Mucosa of descending colon (tissue), 3 donors: Measurements from ENCODE around the gene ARHGEF28. TPM values are rescaled to one million over a fixed set of nuclear protein-coding genes. Genes with fewer than 3 reads are reported as not detected.

Experiments used
- ATAC-seq: fragments of 200-7000 bp; cut with Tn5 transposase; one replicate; pipeline ENCODE4 v1.9.1; 2020; ENCODE audit warnings: mild to moderate bottlenecking, moderate library complexity
- DNase-seq, 3 donors: peaks; one replicate each; pipeline ENCODE4 v3.0.0-alpha.2; 2020
- H3K36me3 ChIP-seq: fragments of 200-600 bp; one replicate; pipeline ENCODE4 v1.8.0; 2021; ENCODE audit warnings: low read depth, mild to moderate bottlenecking
- H3K4me1 ChIP-seq: fragments of 200-600 bp; one replicate; pipeline ENCODE4 v1.8.0; 2021; ENCODE audit warnings: low read depth, mild to moderate bottlenecking
- H3K4me3 ChIP-seq: fragments of 200-600 bp; one replicate; pipeline ENCODE4 v1.8.0; 2021; ENCODE audit warnings: mild to moderate bottlenecking
- H3K9me3 ChIP-seq: fragments of 200-600 bp; one replicate; pipeline ENCODE4 v1.8.0; 2021; ENCODE audit warnings: mild to moderate bottlenecking
- intact Hi-C, 2 donors: fragments of 100-400 bp; cut with DNase I in 1 of 2; cut with micrococcal nuclease in 1 of 2; formaldehyde crosslinking; loops; one replicate each; pipeline versions ENCODE4 v1.11.0 to v1.11.1; 2022; cut with DNase I, micrococcal nuclease
- total RNA-seq, 3 donors: library from RNA; stranded (reverse); fragmentation: NEBNext Ultra II Directional in 2 of 3; extraction: Animal tissue kit (Norgen Biotek cat#: 25700) in 2 of 3; gene quantifications; one replicate each; pipeline versions ENCODE4 v1.2.1 to v1.2.4, GENCODE V29; 2021 to 2023
- TF ChIP-seq, protein P1 (sequence below): fragments of 200-600 bp; IDR thresholded peaks from one replicate; pipeline ENCODE4 v1.8.0; 2022; ENCODE audit warnings: antibody characterized with exemption, mild to moderate bottlenecking
- donor health status: DM: no; HTN: no; CAD: no; lungs with moderate emphysema.
- donor health status: DM: no; HTN: no; CAD: no.
- donor health status: DM: no; HTN: yes; CAD: no.

The ARHGEF28 gene
- total RNA-seq, 3 donors from 2014 or later = 5.4 to 21.7 (median 11.6) TPM

DNA sequence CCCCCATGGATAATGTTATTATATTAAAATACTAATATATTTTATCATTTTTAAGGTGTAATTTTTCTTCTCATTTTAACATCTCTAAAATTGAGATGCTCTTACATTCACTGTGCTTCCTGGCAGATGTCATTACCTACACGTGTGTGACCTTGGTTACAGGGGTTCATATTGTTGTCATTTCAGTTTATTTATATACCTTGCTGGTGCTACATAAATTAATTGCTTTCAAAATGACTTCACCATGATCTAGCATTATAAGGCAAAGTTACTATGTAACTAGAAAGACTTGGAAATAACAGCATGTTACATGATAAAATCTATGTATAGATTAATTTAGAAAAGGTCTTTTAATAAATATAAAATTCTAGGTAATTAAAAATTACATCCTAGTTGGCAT lies 60.9 kb downstream of the ARHGEF28 start:
- Histone ChIP-seq H3K9me3 (no peaks in the 10 kb centered on the region), H3K4me3 (no peak overlapping the region), H3K36me3 (no peaks in the 10 kb centered on the region), H3K4me1 (no peaks in the 10 kb centered on the region)
- TF ChIP-seq, protein P1, sequence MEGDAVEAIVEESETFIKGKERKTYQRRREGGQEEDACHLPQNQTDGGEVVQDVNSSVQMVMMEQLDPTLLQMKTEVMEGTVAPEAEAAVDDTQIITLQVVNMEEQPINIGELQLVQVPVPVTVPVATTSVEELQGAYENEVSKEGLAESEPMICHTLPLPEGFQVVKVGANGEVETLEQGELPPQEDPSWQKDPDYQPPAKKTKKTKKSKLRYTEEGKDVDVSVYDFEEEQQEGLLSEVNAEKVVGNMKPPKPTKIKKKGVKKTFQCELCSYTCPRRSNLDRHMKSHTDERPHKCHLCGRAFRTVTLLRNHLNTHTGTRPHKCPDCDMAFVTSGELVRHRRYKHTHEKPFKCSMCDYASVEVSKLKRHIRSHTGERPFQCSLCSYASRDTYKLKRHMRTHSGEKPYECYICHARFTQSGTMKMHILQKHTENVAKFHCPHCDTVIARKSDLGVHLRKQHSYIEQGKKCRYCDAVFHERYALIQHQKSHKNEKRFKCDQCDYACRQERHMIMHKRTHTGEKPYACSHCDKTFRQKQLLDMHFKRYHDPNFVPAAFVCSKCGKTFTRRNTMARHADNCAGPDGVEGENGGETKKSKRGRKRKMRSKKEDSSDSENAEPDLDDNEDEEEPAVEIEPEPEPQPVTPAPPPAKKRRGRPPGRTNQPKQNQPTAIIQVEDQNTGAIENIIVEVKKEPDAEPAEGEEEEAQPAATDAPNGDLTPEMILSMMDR = no peak
- intact Hi-C loops = no loop called here
- DNase-seq (no peak), ATAC-seq (no peak)

- Histone ChIP-seq H3K36me3 (no peaks in the 10 kb centered on the region), H3K4me3 (no peak overlapping the region), H3K9me3 (no peaks in the 10 kb centered on the region), H3K4me1 (no peaks in the 10 kb centered on the region)
- TF ChIP-seq, protein P1 = no peak
- intact Hi-C loops = no loop called here
- no peak for DNase-seq
- no peak for ATAC-seq
Measured at GRCh38 chr5:73687357-73687756, 61.4 kb downstream of the ARHGEF28 start.

GRCh38 chr5:73690015-73690414 lies 64.0 kb downstream of the ARHGEF28 start:
- TF ChIP-seq, protein P1 = no peak
- Histone ChIP-seq H3K9me3 (no peaks in the 10 kb centered on the region), H3K4me3 (no peak overlapping the region), H3K36me3 (no peaks in the 10 kb centered on the region), H3K4me1 (no peaks in the 10 kb centered on the region)
- intact Hi-C loops = loop anchor here in 1 of 2 donors (10.0 kb wide), 1 partner anchor 85 kb away; no protein-coding TSS in a partner anchor
- ATAC-seq (no peak), DNase-seq (no peak)

DNA sequence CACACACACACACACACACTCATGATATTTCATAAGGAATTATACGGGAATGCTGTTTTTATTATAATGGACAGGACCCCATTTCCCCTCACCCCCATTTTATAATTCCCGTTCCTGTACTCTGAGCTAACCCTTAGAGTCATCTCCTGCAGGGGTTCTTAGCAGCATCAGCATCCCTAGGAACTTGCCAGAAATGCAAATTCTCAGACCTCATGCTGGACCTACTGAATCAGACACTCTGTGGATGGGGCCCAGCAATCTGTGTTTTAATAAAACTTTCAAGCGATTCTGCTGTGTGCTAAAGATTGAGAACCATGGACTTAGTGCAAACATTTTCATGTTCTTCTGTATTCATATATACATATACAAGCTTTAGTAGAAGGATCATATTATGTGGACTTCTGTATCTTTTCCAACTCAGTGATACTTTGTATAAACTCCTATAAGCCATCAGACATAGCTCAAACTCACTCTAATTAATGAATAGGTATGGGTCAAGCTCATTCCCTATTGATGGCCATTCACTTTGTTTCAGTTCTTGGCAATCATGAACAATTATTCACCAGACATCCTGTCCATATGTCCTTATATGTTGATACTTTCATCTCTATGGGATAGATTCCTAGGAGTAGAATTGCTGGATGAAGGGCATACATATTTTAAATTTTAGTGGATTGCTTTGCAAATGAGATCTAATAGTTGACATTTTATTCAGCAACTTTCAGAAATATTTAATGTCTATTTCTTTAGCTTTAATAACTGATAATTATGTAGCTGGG lies 65.5 kb downstream of the ARHGEF28 start:
- ATAC-seq (no peak), DNase-seq (no peak)
- intact Hi-C loops = loop anchor here in 1 of 2 donors (10.0 kb wide), 1 partner anchor 87 kb away; no protein-coding TSS in a partner anchor
- Histone ChIP-seq H3K9me3 (no peaks in the 10 kb centered on the region), H3K4me3 (no peak overlapping the region), H3K4me1 (no peaks in the 10 kb centered on the region), H3K36me3 (no peaks in the 10 kb centered on the region)
- TF ChIP-seq, protein P1 = no peak

- H3K4me3 ChIP-seq = no peak overlapping the region
- H3K9me3 ChIP-seq = no peaks in the 10 kb centered on the region
- TF ChIP-seq, protein P1 = no peak
- intact Hi-C loops = loop anchor here in 1 of 2 donors (10.0 kb wide), 1 partner anchor 87 kb away; no protein-coding TSS in a partner anchor
- ATAC-seq = no peak
- DNase-seq = no peak
- no peaks in the 10 kb centered on the region for H3K36me3 ChIP-seq
- H3K4me1 ChIP-seq = no peaks in the 10 kb centered on the region
Measured at GRCh38 chr5:73692166-73692640, 66.2 kb downstream of the ARHGEF28 start.
